GM18499 (cell line): ENCODE measurements around the gene OGDHL.
"Not testable (repeated sequence)": the region's sequence is repeated elsewhere in the genome, so short reads cannot be mapped to it uniquely, and the experiment has no call there.

Experiments
- ATAC-seq: cut with Tn5 transposase; IDR thresholded peaks from one replicate; pipeline ENCODE4 v1.9.1; 2021; ENCODE audit warnings: moderate number of reproducible peaks; ENCODE audit not compliant: insufficient read depth, unreplicated experiment

OGDHL gene

DNA sequence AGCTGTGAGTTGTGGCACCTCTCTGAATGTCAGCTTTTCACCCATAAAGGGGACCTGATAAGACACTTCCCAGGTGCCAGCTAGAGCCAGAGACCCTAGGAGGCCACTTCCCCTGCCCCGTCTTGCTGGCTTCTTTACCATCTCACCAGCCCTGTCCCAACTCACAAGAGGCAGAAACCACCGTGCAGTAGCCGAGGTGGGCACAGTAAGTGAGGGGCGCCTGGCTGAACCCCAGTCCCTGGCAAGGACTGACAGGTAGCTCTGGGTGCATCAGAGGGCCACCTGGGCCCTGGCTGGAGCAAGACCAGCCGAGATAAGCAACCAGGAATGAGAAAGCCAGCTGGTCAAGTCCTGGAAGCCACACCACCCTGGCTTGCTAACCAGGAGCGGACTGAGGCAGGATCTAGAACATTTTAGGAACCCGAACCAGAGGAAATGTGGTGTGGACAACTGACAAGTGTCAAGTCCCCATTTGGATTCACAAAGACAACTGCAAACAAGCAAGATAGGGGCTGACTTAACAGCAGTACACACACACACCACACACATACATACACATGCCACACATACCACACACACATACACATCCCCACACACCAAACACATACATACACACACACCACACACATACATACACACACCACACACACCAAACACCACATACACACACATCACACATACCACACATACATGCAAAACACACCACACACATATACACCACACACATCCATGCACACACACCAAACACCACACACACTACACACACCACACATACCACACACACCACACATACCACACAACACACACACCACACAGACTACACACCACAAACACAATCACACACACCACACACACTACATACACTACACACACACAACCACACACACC, 20.8 kb downstream of the OGDHL start:
- ATAC-seq: no peak

GRCh38 chr10:49740346-49741107, 21.6 kb downstream of the OGDHL start:
- ATAC-seq: no peak

GRCh38 chr10:49739426-49739825, 22.7 kb downstream of the OGDHL start:
- ATAC-seq: no peak

- ATAC-seq: no peak
These were observed 23.3 kb downstream of the OGDHL start for GRCh38 chr10:49738616-49739360.

DNA sequence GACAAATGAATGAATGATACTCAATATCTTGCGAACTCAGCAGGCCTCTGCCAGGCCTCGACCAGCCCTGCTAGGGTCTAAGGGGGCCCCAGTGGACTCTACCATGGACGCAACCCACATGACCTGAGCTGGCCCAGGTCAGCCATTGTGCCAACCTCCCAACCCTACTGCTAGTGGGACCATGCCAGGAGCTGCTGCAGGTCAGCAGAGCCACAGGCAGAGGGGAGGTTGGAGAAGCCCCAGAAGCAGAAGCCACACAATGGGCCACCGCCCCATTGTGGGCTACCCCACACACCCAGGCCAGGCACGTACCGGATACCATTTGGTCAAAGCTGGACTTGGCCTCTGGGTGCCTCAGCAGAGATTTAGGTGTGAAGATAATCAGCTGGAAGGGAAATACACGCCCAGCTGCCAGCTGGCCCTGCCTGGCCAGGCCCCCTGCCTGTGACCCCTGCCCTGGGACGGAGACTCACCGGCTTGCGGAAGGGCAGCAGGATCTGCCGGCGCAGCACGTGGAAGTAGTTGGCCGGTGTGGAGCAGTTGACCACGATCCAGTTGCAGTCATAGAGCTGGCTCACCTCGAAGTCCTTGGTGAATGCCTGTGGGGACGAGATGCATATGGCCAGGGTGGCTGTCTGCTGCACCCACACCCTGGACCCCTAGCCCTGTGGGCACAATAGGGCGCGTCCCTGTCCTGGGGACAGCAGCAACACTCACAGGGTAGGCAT, 24.5 kb downstream of the OGDHL start:
- no peak for ATAC-seq

DNA sequence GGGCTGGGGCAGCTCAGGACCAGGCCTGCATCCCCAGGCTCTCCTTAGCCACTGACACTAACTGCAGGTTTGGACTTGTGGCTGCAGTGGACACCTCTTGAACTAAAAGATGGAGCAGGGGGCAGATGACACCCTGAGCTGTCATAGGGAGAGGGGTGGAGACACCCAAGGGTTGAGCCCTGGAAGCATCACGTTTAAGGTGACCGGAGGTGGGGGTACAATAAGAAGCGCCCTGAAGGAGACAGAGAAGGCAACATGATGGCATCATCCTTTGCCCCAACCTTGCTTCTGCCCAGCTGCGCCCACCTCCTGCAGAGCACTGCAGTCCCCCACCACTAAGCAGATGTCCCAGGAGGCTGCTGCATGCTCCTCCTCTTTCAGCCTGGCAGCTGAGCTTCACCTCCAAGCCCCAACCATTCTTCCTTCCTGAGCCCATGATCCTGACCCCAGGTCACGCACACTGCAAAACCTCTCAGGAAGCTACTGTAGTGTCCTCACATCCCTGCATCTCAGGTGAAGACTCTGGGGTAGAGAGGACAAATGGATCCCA, 25.5 kb downstream of the OGDHL start:
- no peak for ATAC-seq

GRCh38 chr10:49735848-49736563, 26.1 kb downstream of the OGDHL start:
- ATAC-seq: no peak

- no peak for ATAC-seq
These were observed 27.0 kb downstream of the OGDHL start for GRCh38 chr10:49735161-49735560.

GRCh38 chr10:49734676-49735075, 27.4 kb downstream of the OGDHL start:
- no peak for ATAC-seq

DNA sequence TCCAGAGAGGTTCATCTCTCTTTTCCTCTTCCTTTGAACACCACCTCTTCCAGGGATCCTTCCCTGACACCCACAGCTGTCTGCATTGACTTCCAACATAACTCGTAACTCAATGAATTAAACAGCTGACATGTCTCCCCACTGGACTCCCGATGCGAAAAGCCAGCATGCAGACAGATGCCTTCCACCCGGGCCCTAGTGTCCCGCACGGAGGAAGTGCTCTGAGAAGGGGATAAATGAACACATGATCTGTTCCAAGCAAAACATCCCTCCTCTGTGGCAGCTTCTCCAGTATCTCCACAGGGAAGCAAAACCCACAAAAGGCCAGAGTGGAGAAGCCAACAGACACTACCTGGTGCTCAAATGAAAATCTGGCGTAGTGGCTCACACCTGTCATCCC, 28.3 kb downstream of the OGDHL start:
- ATAC-seq: no peak

DNA sequence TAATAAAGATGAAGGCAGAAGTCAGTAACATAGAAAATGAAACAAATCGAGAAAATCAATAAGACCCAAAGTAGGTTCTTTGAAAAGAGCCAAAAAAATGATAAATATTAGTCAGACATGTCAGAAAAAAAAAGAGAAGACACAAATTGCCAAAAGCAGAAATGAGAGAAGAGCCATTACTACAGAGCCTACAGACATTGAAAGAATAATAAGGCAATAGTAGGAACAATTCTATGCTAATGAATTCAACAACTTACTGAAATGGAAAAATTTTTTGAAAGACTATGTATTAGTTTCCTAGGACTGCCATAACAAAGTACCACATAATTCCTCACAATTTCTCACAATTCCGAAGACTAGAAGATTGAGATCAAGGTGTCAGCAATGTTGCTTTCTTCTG, 35.5 kb downstream of the OGDHL start:
- ATAC-seq: no peak

DNA sequence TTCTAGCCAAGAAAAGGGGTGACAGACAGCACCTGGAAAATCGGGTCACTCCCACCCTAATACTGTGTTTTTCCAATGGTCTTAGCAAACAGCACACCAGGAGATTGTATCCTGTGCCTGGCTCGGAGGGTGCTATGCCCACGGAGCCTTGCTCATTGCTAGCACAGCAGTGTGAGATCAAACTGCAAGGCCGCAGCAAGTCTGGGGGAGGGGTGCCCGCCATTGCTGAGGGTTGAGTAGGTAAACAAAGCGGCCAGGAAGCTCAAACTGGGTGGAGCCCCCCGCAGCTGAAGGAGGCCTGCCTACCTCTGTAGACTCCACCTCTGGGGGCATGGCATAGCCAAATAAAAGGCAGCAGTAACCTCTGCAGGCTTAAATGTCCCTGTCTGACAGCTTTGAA, 47.0 kb downstream of the OGDHL start:
- not testable (repeated sequence) for ATAC-seq

DNA sequence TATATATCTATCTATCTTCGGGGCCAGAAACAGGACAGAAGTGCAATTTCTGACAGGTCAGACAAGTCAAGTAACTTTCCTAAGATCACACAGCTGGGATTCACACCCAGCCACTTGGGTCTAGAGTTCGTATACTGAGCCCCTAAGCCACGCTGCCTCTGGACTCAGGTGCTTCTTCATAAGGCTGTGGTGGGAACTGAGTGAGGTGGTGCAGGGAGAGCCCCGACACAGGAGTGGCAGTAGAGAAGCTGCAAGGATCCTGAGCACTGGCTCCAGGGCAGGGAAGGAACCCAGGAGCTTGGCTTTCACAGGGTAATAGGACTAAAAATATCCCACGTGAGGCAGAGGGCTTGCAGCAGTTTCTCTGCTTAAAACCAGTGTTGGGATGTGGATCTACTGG, 48.9 kb downstream of the OGDHL start:
- no peak for ATAC-seq

GRCh38 chr10:49711481-49711880, 50.6 kb downstream of the OGDHL start:
- ATAC-seq: no peak

DNA sequence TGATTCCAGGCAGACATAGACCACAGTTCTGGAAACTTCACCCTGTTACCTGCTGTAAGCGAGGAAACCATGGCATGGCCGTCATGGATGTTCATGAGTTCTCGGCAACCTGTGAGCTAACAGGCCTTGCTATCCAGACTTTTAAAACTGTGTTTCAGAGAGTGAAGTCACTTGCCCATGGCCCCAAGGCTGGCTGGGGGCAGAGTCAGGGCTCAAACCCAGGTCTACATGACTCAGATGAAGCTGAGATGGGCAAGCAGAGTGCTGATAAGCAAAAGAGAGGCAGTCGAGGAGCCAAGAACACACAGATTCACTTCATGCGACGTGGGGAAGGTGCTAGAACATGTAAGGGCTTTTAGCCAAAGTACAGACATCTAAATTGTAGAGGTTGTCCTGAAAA, 51.2 kb downstream of the OGDHL start:
- no peak for ATAC-seq

GRCh38 chr10:49709934-49710333, 52.2 kb downstream of the OGDHL start:
- ATAC-seq: no peak

DNA sequence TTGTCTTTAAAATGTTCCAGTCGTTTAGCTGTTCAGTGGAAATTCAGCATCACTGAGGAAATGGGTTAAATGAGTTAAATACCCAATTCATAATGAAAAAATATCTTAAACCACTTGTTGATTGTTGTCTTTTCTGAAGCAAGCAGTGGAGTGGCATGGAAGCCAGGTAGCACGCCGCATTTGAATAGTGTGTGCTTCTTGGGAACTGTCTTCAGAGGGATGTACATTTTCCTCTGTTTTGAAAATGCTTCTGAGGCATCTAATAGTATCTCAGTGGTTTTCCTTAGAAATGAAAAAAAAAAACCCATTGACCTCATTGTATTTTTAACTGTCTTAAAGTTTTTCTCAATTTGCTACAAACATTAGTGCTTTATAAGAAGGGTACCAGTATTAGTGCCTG, 54.5 kb downstream of the OGDHL start:
- ATAC-seq: no peak

GRCh38 chr10:49700997-49701396, 61.1 kb downstream of the OGDHL start:
- ATAC-seq: no peak

DNA sequence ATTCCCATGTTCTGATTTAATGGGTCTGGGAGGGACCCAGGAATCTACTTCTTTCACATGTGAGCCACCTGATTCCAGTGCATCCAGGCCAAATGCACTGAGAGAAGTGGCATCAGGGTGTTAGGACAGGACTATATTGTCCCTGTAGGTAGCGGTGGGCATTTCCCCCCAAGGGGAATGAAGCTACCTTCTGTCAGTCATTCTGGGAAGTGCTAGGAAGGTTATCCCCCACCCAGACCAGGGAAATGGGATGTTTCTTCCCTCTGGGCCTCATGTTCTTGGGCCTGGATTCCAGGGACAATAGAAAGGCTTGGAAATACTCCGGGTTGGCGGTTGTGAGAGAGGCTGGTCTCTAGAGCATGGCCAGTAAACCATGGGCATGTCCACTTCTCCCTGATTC, 61.9 kb downstream of the OGDHL start:
- no peak for ATAC-seq
